HepG2 (cell line): Measurements from ENCODE around the gene TAF7. TPM values are rescaled to one million over a fixed set of nuclear protein-coding genes. Genes with fewer than 3 reads are reported as not detected.

ENCODE experiments used
- ATAC-seq: fragments of 200-7000 bp; cut with Tn5 transposase; 3 replicates; pipeline ENCODE4 v1.9.1; 2020; ENCODE audit warnings: mild to moderate bottlenecking, moderate library complexity
- Bru-seq: library from RNA; stranded (reverse); fragments of 400-500 nt; gene quantifications from one replicate; lab custom pipeline; 2021; lab: Mats Ljungman, UMichigan
- BruChase-seq, 2 experiments: library from RNA; stranded (reverse); fragments of 400-500 nt; gene quantifications; one replicate each; lab custom pipeline; 2021; lab: Mats Ljungman, UMichigan
- BruUV-seq: library from RNA; stranded (reverse); fragments of 400-500 nt; replicated peaks from 2 replicates; lab custom pipeline; 2021; lab: Mats Ljungman, UMichigan
- CTCF ChIA-PET: fragments of 300-600 bp; formaldehyde crosslinking; extraction: SDS; loops from one replicate; lab custom pipeline; 2021; ENCODE audit warnings: low total read pairs, inconsistent platforms, low intra/inter-chr PET ratio; lab: Yijun Ruan, JAX
- POLR2A ChIA-PET: fragments of 350-600 bp; sonication (Branson Sonifier 250); formaldehyde crosslinking; loops from one replicate; lab custom pipeline; 2020; ENCODE audit warnings: antibody characterized with exemption, inconsistent platforms; lab: Yijun Ruan, JAX
- DNase-seq: peaks from one replicate; pipeline ENCODE4 v3.0.0-alpha.2; 2015; ENCODE audit warnings: low spot score
- FAIRE-seq: peaks from 3 replicates; lab custom pipeline; 2011; peaks lifted over from hg19 to GRCh38; lab: Jason Lieb, UNC
- H2AFZ ChIP-seq: one replicate; pipeline ENCODE4 v1.6.1; 2011; ENCODE audit warnings: low read length, inconsistent platforms
- H3K27ac ChIP-seq: fragments of 300-600 bp; 3 replicates; pipeline ENCODE4 v1.8.0; 2011; ENCODE audit warnings: mixed run types, mild to moderate bottlenecking, mixed read lengths, low read length, inconsistent platforms; ENCODE audit not compliant: insufficient read depth; ENCODE audit errors: extremely low read length
- H3K27me3 ChIP-seq, 2 experiments: fragments of 200-600 bp in 1 of 2; 2 replicates in 1 of 2; 3 replicates in 1 of 2; pipeline versions ENCODE4 v1.6.0 to v1.8.0; 2011; ENCODE audit warnings: low read length in 2 of 2, mild to moderate bottlenecking in 2 of 2, moderate library complexity in 2 of 2, inconsistent platforms in 1 of 2; ENCODE audit not compliant: insufficient read depth in 2 of 2, control insufficient read depth in 1 of 2
- H3K36me3 ChIP-seq, 2 experiments: fragments of 200-600 bp in 1 of 2; replicated peaks in 1 of 2; 2 replicates in 1 of 2; 3 replicates in 1 of 2; pipeline versions ENCODE4 v1.5.1 to v1.8.0; 2011; ENCODE audit warnings: low read length in 2 of 2, inconsistent platforms in 1 of 2; ENCODE audit not compliant: insufficient read depth in 2 of 2, control insufficient read depth in 1 of 2
- H3K4me1 ChIP-seq: 2 replicates; pipeline ENCODE4 v1.5.1; 2012; ENCODE audit warnings: low read length, inconsistent platforms; ENCODE audit not compliant: insufficient read depth
- H3K4me2 ChIP-seq: 2 replicates; pipeline ENCODE4 v1.6.0; 2011; ENCODE audit warnings: low read depth, low read length, inconsistent platforms
- H3K4me3 ChIP-seq, 3 experiments: fragments of 200-600 bp in 1 of 3; sonication (generic), shearing (Covaris generic) in 1 of 3; replicated peaks in 1 of 3; 2 replicates each; pipeline ENCODE4 v1.5.1; 2011 to 2016; ENCODE audit warnings: low read length in 3 of 3, inconsistent platforms in 2 of 3, low read depth in 2 of 3, mild to moderate bottlenecking in 2 of 3, control low read depth in 1 of 3, mixed read lengths in 1 of 3; ENCODE audit not compliant: insufficient read depth in 1 of 3
- H3K79me2 ChIP-seq: one replicate; pipeline ENCODE4 v1.6.1; 2011; ENCODE audit warnings: low read length, inconsistent platforms; ENCODE audit not compliant: insufficient read depth
- H3K9ac ChIP-seq: 2 replicates; pipeline ENCODE4 v1.6.0; 2011; ENCODE audit warnings: mild to moderate bottlenecking, low read depth, low read length, inconsistent platforms; ENCODE audit not compliant: insufficient read depth
- H3K9me3 ChIP-seq: 2 replicates; pipeline ENCODE4 v1.5.1; 2012; ENCODE audit warnings: mild to moderate bottlenecking, low read length
- H4K20me1 ChIP-seq: 2 replicates; pipeline ENCODE4 v1.6.0; 2011; ENCODE audit warnings: inconsistent platforms, mild to moderate bottlenecking, low read length, moderate library complexity; ENCODE audit not compliant: insufficient read depth
- CAMTA2 ChIP-seq: sonication (generic); formaldehyde crosslinking; IDR thresholded peaks from 2 replicates; pipeline ENCODE4 v1.4.0; 2020; ENCODE audit warnings: mild to moderate bottlenecking, missing genetic modification reagents, borderline replicate concordance
- CHCHD3 ChIP-seq: sonication (generic); formaldehyde crosslinking; IDR thresholded peaks from 2 replicates; pipeline ENCODE4 v1.8.0; 2022; ENCODE audit warnings: mild to moderate bottlenecking, missing genetic modification reagents, moderate library complexity
- ERF ChIP-seq: IDR thresholded peaks from 2 replicates; pipeline ENCODE4 v1.6.1; 2018; ENCODE audit warnings: missing biosample characterization, missing genetic modification reagents
- ESRRA ChIP-seq: sonication (generic); formaldehyde crosslinking; IDR thresholded peaks from 2 replicates; pipeline ENCODE4 v1.5.1; 2020; ENCODE audit warnings: mild to moderate bottlenecking, low read depth, missing genetic modification reagents
- FOXA1 ChIP-seq, 2 experiments: fragments of 450-650 bp in 1 of 2; sonication (generic) in 1 of 2; formaldehyde crosslinking in 1 of 2; IDR thresholded peaks; 2 replicates each; pipeline versions ENCODE4 v1.4.0 to v1.6.1; 2016 to 2020; ENCODE audit warnings: missing genetic modification reagents in 1 of 2
- GATAD1 ChIP-seq: IDR thresholded peaks from 2 replicates; pipeline ENCODE4 v1.6.1; 2016; ENCODE audit warnings: missing genetic modification reagents, missing compliant biosample characterization
- PITX1 ChIP-seq: sonication (generic); formaldehyde crosslinking; IDR thresholded peaks from 2 replicates; pipeline ENCODE4 v1.5.1; 2020; ENCODE audit warnings: mild to moderate bottlenecking, missing genetic modification reagents
- RXRB ChIP-seq: IDR thresholded peaks from 2 replicates; pipeline ENCODE4 v1.6.1; 2016; ENCODE audit warnings: borderline replicate concordance, missing genetic modification reagents, missing compliant biosample characterization
- SMARCE1 ChIP-seq: fragments of 450-650 bp; IDR thresholded peaks from 2 replicates; pipeline ENCODE4 v1.6.1; 2017; ENCODE audit warnings: borderline replicate concordance
- THAP9 ChIP-seq: sonication (generic); formaldehyde crosslinking; IDR thresholded peaks from 2 replicates; pipeline ENCODE4; 2020; ENCODE audit warnings: missing genetic modification reagents, mild to moderate bottlenecking, borderline replicate concordance
- ZNF20 ChIP-seq: sonication (generic); formaldehyde crosslinking; IDR thresholded peaks from 2 replicates; pipeline ENCODE4 v1.4.0; 2020; ENCODE audit warnings: mild to moderate bottlenecking, moderate library complexity, missing genetic modification reagents
- ZNF230 ChIP-seq: sonication (generic); formaldehyde crosslinking; IDR thresholded peaks from 2 replicates; pipeline ENCODE4 v1.4.0; 2020; ENCODE audit warnings: mild to moderate bottlenecking, missing genetic modification reagents
- ZNF720 ChIP-seq: sonication (generic); formaldehyde crosslinking; IDR thresholded peaks from 2 replicates; pipeline ENCODE4 v1.4.0; 2020; ENCODE audit warnings: missing genetic modification reagents
- ZNF878 ChIP-seq: sonication (generic); formaldehyde crosslinking; IDR thresholded peaks from 2 replicates; pipeline ENCODE4 v1.8.1; 2023; ENCODE audit warnings: mild to moderate bottlenecking, missing genetic modification reagents, moderate library complexity
- whole genome bisulfite sequencing: methylation state at CpG from one replicate; pipeline ENCODE4 v1.1.6; 2017; ENCODE audit warnings: low lambda C conversion rate; 5-methylcytosine and 5-hydroxymethylcytosine counted together
- in situ Hi-C: cut with HindIII; loops from 2 replicates; pipeline ENCODE4 v1.10.0; 2017; ENCODE audit warnings: low pct_unique_long_range_greater_than_20kb; ENCODE audit not compliant: extremely low pct_ligation_motif_present
- intact Hi-C: fragments of 100-400 bp; cut with micrococcal nuclease; formaldehyde crosslinking; loops from one replicate; pipeline ENCODE4 v1.10.0; 2022; ENCODE audit not compliant: unreplicated experiment
- long read RNA-seq, 2 experiments: library from RNA in 1 of 2; library from polyadenylated mRNA in 1 of 2; stranded (forward) in 1 of 2; unstranded in 1 of 2; transcript quantifications; one replicate each; pipeline ENCODE4 v2.0.0, GENCODE V29; 2019 to 2022
- polyA minus RNA-seq, 3 experiments: library from RNA; depleted of rRNA, polyadenylated mRNA; stranded (reverse); fragments of >200 nt; gene quantifications; 2 replicates each; pipeline ENCODE4 v1.2.3, GENCODE V29; 2011; ENCODE audit warnings: low replicate concordance in 1 of 3
- polyA plus RNA-seq, 8 experiments: library from polyadenylated mRNA; depleted of rRNA in 3 of 8; stranded (reverse) in 7 of 8; unstranded in 1 of 8; fragments of >200 nt; fragmentation: Illumina TruSeq in 4 of 8; extraction: Trizol in 4 of 8; gene quantifications; 2 replicates each; pipeline versions ENCODE4 v1.2.1 to v1.2.3, GENCODE V29; 2011 to 2016; ENCODE audit warnings: low read depth in 4 of 8, missing spikeins in 1 of 8, mixed read lengths in 1 of 8; ENCODE audit not compliant: insufficient read depth in 1 of 8
- total RNA-seq, 5 experiments: library from RNA; depleted of rRNA; stranded (reverse); fragments of >200 nt; fragmentation: Illumina TruSeq; extraction: Trizol; gene quantifications; 2 replicates each; pipeline ENCODE4 v1.2.3, GENCODE V29; 2016; ENCODE audit warnings: low read depth in 1 of 5

The TAF7 gene
- 61.5 and 96.6 TPM in 2 replicates for total RNA-seq (2016; rRNA removed; fragmentation: Illumina TruSeq; extraction: Trizol)
- total RNA-seq (2016; cell fraction: cytosol; rRNA removed; fragmentation: Illumina TruSeq; extraction: Trizol; ENCODE audit: low read depth) = 5.6 and 7.8 TPM in 2 replicates
- 65.7 and 103 TPM in 2 replicates for total RNA-seq (2016; cell fraction: insoluble cytoplasmic fraction; rRNA removed; fragmentation: Illumina TruSeq; extraction: Trizol)
- 26.2 and 27.2 TPM in 2 replicates for total RNA-seq (2016; cell fraction: membrane; rRNA removed; fragmentation: Illumina TruSeq; extraction: Trizol)
- total RNA-seq (2016; cell fraction: nucleus; rRNA removed; fragmentation: Illumina TruSeq; extraction: Trizol) = 48.3 and 52.1 TPM in 2 replicates
- 36.5 and 41.6 TPM in 2 replicates for polyA plus RNA-seq (2011; rRNA removed)
- 19.3 and 29.5 TPM in 2 replicates for polyA plus RNA-seq (2011; cell fraction: cytosol; rRNA removed)
- 15.4 and 21.7 TPM in 2 replicates for polyA plus RNA-seq (2011; cell fraction: nucleus; rRNA removed)
- 58.4 and 61.5 TPM in 2 replicates for polyA plus RNA-seq (2012)
- polyA plus RNA-seq (2016; cell fraction: cytosol; fragmentation: Illumina TruSeq; extraction: Trizol; ENCODE audit: low read depth) = 5.0 and 5.2 TPM in 2 replicates
- 99.1 and 115 TPM in 2 replicates for polyA plus RNA-seq (2016; cell fraction: insoluble cytoplasmic fraction; fragmentation: Illumina TruSeq; extraction: Trizol; ENCODE audit: low read depth)
- 13.3 and 13.4 TPM in 2 replicates for polyA plus RNA-seq (2016; cell fraction: membrane; fragmentation: Illumina TruSeq; extraction: Trizol; ENCODE audit: low read depth)
- 65.8 and 67.0 TPM in 2 replicates for polyA plus RNA-seq (2016; cell fraction: nucleus; fragmentation: Illumina TruSeq; extraction: Trizol; ENCODE audit: insufficient read depth, low read depth)
- polyA minus RNA-seq (2011; rRNA and poly(A)+ RNA removed; ENCODE audit: low replicate concordance) = 19.4 and 22.5 TPM in 2 replicates
- 20.1 and 27.6 TPM in 2 replicates for polyA minus RNA-seq (2011; cell fraction: cytosol; rRNA and poly(A)+ RNA removed)
- 39.0 and 39.8 TPM in 2 replicates for polyA minus RNA-seq (2011; cell fraction: nucleus; rRNA and poly(A)+ RNA removed)
- percentile 99 among the genes with signal in this experiment for Bru-seq, nascent RNA
- BruChase-seq, experiment 1, labeled RNA remaining after a 6-hour chase = percentile 99 among the genes with signal in this experiment
- BruChase-seq, experiment 2, labeled RNA remaining after a 2-hour chase = percentile 100 among the genes with signal in this experiment
- long read RNA-seq, experiment 1, transcript TAF7-201 (1 exons, 2,334 nt) = major isoform, 90 of 90 reads
- long read RNA-seq, experiment 1, partial matches to known transcripts = 0 of 90 reads
- long read RNA-seq, experiment 1, other reads (novel, unspliced or antisense) = 0 of 90 reads
- long read RNA-seq, experiment 2, transcript TAF7-201 (1 exons, 2,334 nt) = major isoform, 171 of 174 reads
- long read RNA-seq, experiment 2, partial matches to known transcripts = 0 of 174 reads
- long read RNA-seq, experiment 2, other reads (novel, unspliced or antisense) = 2 of 174 reads

GRCh38 chr5:141320225-141321169 lies at the start of gene TAF7:
Gene TAF7 (minus strand): TSS chr5:141320784. CDS start chr5:141320044, 740 bp downstream.
- H3K9ac ChIP-seq = peak within 1 kb of the TSS; percentile 95
- DNase-seq (peak; percentile 89), FAIRE-seq (peak; percentile 71), ATAC-seq (peak; percentile 97)
- no peaks in the 10 kb centered on the region for H4K20me1 ChIP-seq
- peak within 1 kb of the TSS; percentile 94 for H3K27ac ChIP-seq
- H2AFZ ChIP-seq = peak within 1 kb of the TSS; percentile 98
- peaks cover 23% of the 10 kb centered on the region for H3K79me2 ChIP-seq
- ChIA-PET CTCF (interaction anchor here (2.2 kb wide), 1 partner anchor 243 kb away, joined by 9 read pairs; no protein-coding TSS in a partner anchor), POLR2A (interaction anchor here (0.7 to 2.0 kb wide), 20 partner anchors 8 to 610 kb away, joined by 3 to 22 read pairs (median 4); partner anchors contain the start of genes DELE1, DIAPH1, HDAC3 and PCDHB2)
- H3K4me1 ChIP-seq = peaks cover 26% of the 10 kb centered on the region
- H3K27me3 ChIP-seq = no peaks in the 10 kb centered on the region; a peak in 1 of 5 replicates
- peak within 1 kb of the TSS; percentile 75 for H3K4me2 ChIP-seq
- intact Hi-C loops = no loop called here
- peak within 1 kb of the TSS; percentile 67 to 83 (median 72) for H3K4me3 ChIP-seq
- BruUV-seq = TSS peak; percentile 75
- peaks cover 4 to 14% of the 10 kb centered on the region in 2 experiments for H3K36me3 ChIP-seq
- peaks cover 42% of the 10 kb centered on the region for H3K9me3 ChIP-seq
- in situ Hi-C loops = no loop called here
- 2% methylated on average over 40 of the region's 67 CpGs for WGBS
- TF ChIP-seq ZNF230 (CRISPR knock-in tag) (no peak; the same call in 1 of the 2 replicates), SMARCE1 (no peak), ESRRA (CRISPR knock-in tag) (peak; percentile 75; the same call in 1 of the 2 replicates), CHCHD3 (0 out of 2 replicates have a peak, but pooled peaks have one; percentile 22), THAP9 (CRISPR knock-in tag) (peak; percentile 92), ZNF20 (CRISPR knock-in tag) (peak; percentile 62; the same call in 1 of the 2 replicates), ERF (CRISPR knock-in tag) (peak; percentile 85), ZNF878 (CRISPR knock-in tag) (no peak; the same call in 1 of the 2 replicates), CAMTA2 (CRISPR knock-in tag) (no peak), PITX1 (CRISPR knock-in tag) (0 out of 2 replicates have a peak, but pooled peaks have one; percentile 58), ZNF720 (no peak), GATAD1 (CRISPR knock-in tag) (peak; percentile 70; the same call in 1 of the 2 replicates), RXRB (0 out of 2 replicates have a peak, but pooled peaks have one; percentile 13), FOXA1 (IDR thresholded peaks at IDR 0.05) (no peak), FOXA1 (CRISPR knock-in tag; IDR thresholded peaks at IDR 0.05) (no peak)
